ENCODE data around the gene ANKRD29.

GRCh38 chr18:23631312-23631711, 31.4 kb downstream of the ANKRD29 start:
- TF ChIP-seq CTCF (IDR thresholded peaks at IDR 0.05) = no peak
- TF ChIP-seq ZFX (IDR thresholded peaks at IDR 0.05; ENCODE audit: borderline replicate concordance) = no peak

All from 22Rv1 (cell line).